HepG2 (cell line): ENCODE measurements around the gene HBD. TPM values are rescaled to one million over a fixed set of nuclear protein-coding genes. Genes with fewer than 3 reads are reported as not detected.

Experiments
- ATAC-seq: fragments of 200-7000 bp; cut with Tn5 transposase; 3 replicates; pipeline ENCODE4 v1.9.1; 2020; ENCODE audit warnings: mild to moderate bottlenecking, moderate library complexity
- BruUV-seq: library from RNA; stranded (reverse); fragments of 400-500 nt; replicated peaks from 2 replicates; lab custom pipeline; 2021; lab: Mats Ljungman, UMichigan
- CTCF ChIA-PET: fragments of 300-600 bp; formaldehyde crosslinking; extraction: SDS; loops from one replicate; lab custom pipeline; 2021; ENCODE audit warnings: low total read pairs, inconsistent platforms, low intra/inter-chr PET ratio; lab: Yijun Ruan, JAX
- POLR2A ChIA-PET: fragments of 350-600 bp; sonication (Branson Sonifier 250); formaldehyde crosslinking; loops from one replicate; lab custom pipeline; 2020; ENCODE audit warnings: antibody characterized with exemption, inconsistent platforms; lab: Yijun Ruan, JAX
- DNase-seq: peaks from one replicate; pipeline ENCODE4 v3.0.0-alpha.2; 2015; ENCODE audit warnings: low spot score
- FAIRE-seq: peaks from 3 replicates; lab custom pipeline; 2011; peaks lifted over from hg19 to GRCh38; lab: Jason Lieb, UNC
- H2AFZ ChIP-seq: one replicate; pipeline ENCODE4 v1.6.1; 2011; ENCODE audit warnings: low read length, inconsistent platforms
- H3K27ac ChIP-seq: fragments of 300-600 bp; 3 replicates; pipeline ENCODE4 v1.8.0; 2011; ENCODE audit warnings: mixed run types, mild to moderate bottlenecking, mixed read lengths, low read length, inconsistent platforms; ENCODE audit not compliant: insufficient read depth; ENCODE audit errors: extremely low read length
- H3K27me3 ChIP-seq, 2 experiments: fragments of 200-600 bp in 1 of 2; 2 replicates in 1 of 2; 3 replicates in 1 of 2; pipeline versions ENCODE4 v1.6.0 to v1.8.0; 2011; ENCODE audit warnings: low read length in 2 of 2, mild to moderate bottlenecking in 2 of 2, moderate library complexity in 2 of 2, inconsistent platforms in 1 of 2; ENCODE audit not compliant: insufficient read depth in 2 of 2, control insufficient read depth in 1 of 2
- H3K36me3 ChIP-seq, 2 experiments: fragments of 200-600 bp in 1 of 2; replicated peaks in 1 of 2; 2 replicates in 1 of 2; 3 replicates in 1 of 2; pipeline versions ENCODE4 v1.5.1 to v1.8.0; 2011; ENCODE audit warnings: low read length in 2 of 2, inconsistent platforms in 1 of 2; ENCODE audit not compliant: insufficient read depth in 2 of 2, control insufficient read depth in 1 of 2
- H3K4me1 ChIP-seq: 2 replicates; pipeline ENCODE4 v1.5.1; 2012; ENCODE audit warnings: low read length, inconsistent platforms; ENCODE audit not compliant: insufficient read depth
- H3K4me2 ChIP-seq: 2 replicates; pipeline ENCODE4 v1.6.0; 2011; ENCODE audit warnings: low read depth, low read length, inconsistent platforms
- H3K4me3 ChIP-seq, 3 experiments: fragments of 200-600 bp in 1 of 3; sonication (generic), shearing (Covaris generic) in 1 of 3; replicated peaks in 1 of 3; 2 replicates each; pipeline ENCODE4 v1.5.1; 2011 to 2016; ENCODE audit warnings: low read length in 3 of 3, inconsistent platforms in 2 of 3, low read depth in 2 of 3, mild to moderate bottlenecking in 2 of 3, control low read depth in 1 of 3, mixed read lengths in 1 of 3; ENCODE audit not compliant: insufficient read depth in 1 of 3
- H3K79me2 ChIP-seq: one replicate; pipeline ENCODE4 v1.6.1; 2011; ENCODE audit warnings: low read length, inconsistent platforms; ENCODE audit not compliant: insufficient read depth
- H3K9ac ChIP-seq: 2 replicates; pipeline ENCODE4 v1.6.0; 2011; ENCODE audit warnings: mild to moderate bottlenecking, low read depth, low read length, inconsistent platforms; ENCODE audit not compliant: insufficient read depth
- H3K9me3 ChIP-seq: 2 replicates; pipeline ENCODE4 v1.5.1; 2012; ENCODE audit warnings: mild to moderate bottlenecking, low read length
- H4K20me1 ChIP-seq: 2 replicates; pipeline ENCODE4 v1.6.0; 2011; ENCODE audit warnings: inconsistent platforms, mild to moderate bottlenecking, low read length, moderate library complexity; ENCODE audit not compliant: insufficient read depth
- AHDC1 ChIP-seq: sonication (generic); formaldehyde crosslinking; IDR thresholded peaks from 2 replicates; pipeline ENCODE4 v1.5.1; 2020; ENCODE audit warnings: mild to moderate bottlenecking, missing genetic modification reagents, borderline replicate concordance
- E2F5 ChIP-seq: sonication (generic); formaldehyde crosslinking; conservative IDR thresholded peaks from 2 replicates; pipeline ENCODE4 v1.4.0; 2020; ENCODE audit warnings: missing genetic modification reagents
- FOSL2 ChIP-seq: sonication (generic); formaldehyde crosslinking; IDR thresholded peaks from 2 replicates; pipeline ENCODE4 v1.4.0; 2020; ENCODE audit warnings: missing genetic modification reagents
- KMT2A ChIP-seq: sonication (generic); formaldehyde crosslinking; IDR thresholded peaks from 2 replicates; pipeline ENCODE4 v1.4.0; 2020; ENCODE audit warnings: missing genetic modification reagents
- MBD4 ChIP-seq: IDR thresholded peaks from 2 replicates; pipeline ENCODE4 v1.6.1; 2012; ENCODE audit warnings: low read length, inconsistent platforms, borderline replicate concordance
- ZBTB49 ChIP-seq: sonication (generic); formaldehyde crosslinking; IDR thresholded peaks from 2 replicates; pipeline ENCODE4 v1.4.0; 2020; ENCODE audit warnings: missing genetic modification reagents, borderline replicate concordance
- ZNF205 ChIP-seq: IDR thresholded peaks from 2 replicates; pipeline ENCODE4 v1.6.1; 2018; ENCODE audit warnings: missing biosample characterization, missing genetic modification reagents
- ZNF512B ChIP-seq: sonication (generic); formaldehyde crosslinking; IDR thresholded peaks from 2 replicates; pipeline ENCODE4 v1.5.1; 2020; ENCODE audit warnings: missing genetic modification reagents, mild to moderate bottlenecking, borderline replicate concordance
- ZNF792 ChIP-seq: IDR thresholded peaks from 2 replicates; pipeline ENCODE4 v1.6.1; 2016
- ZSCAN12 ChIP-seq: sonication (generic); formaldehyde crosslinking; IDR thresholded peaks from 2 replicates; pipeline ENCODE4 v1.9.0; 2021; ENCODE audit warnings: mild to moderate bottlenecking, missing genetic modification reagents
- WGBS: methylation state at CpG from one replicate; pipeline ENCODE4 v1.1.6; 2017; ENCODE audit warnings: low lambda C conversion rate; 5-methylcytosine and 5-hydroxymethylcytosine counted together
- in situ Hi-C: cut with HindIII; loops from 2 replicates; pipeline ENCODE4 v1.10.0; 2017; ENCODE audit warnings: low pct_unique_long_range_greater_than_20kb; ENCODE audit not compliant: extremely low pct_ligation_motif_present
- intact Hi-C: fragments of 100-400 bp; cut with micrococcal nuclease; formaldehyde crosslinking; loops from one replicate; pipeline ENCODE4 v1.10.0; 2022; ENCODE audit not compliant: unreplicated experiment
- polyA plus RNA-seq, 8 experiments: library from polyadenylated mRNA; depleted of rRNA in 3 of 8; stranded (reverse) in 7 of 8; unstranded in 1 of 8; fragments of >200 nt; fragmentation: Illumina TruSeq in 4 of 8; extraction: Trizol in 4 of 8; gene quantifications; 2 replicates each; pipeline versions ENCODE4 v1.2.1 to v1.2.3, GENCODE V29; 2011 to 2016; ENCODE audit warnings: low read depth in 4 of 8, missing spikeins in 1 of 8, mixed read lengths in 1 of 8; ENCODE audit not compliant: insufficient read depth in 1 of 8
- total RNA-seq, 5 experiments: library from RNA; depleted of rRNA; stranded (reverse); fragments of >200 nt; fragmentation: Illumina TruSeq; extraction: Trizol; gene quantifications; 2 replicates each; pipeline ENCODE4 v1.2.3, GENCODE V29; 2016; ENCODE audit warnings: low read depth in 1 of 5

HBD gene
- total and polyA plus RNA-seq, 2 of the 13 experiments (the other 11 are each of a cell fraction or from before 2014, with no cell fraction given): not detected

GRCh38 chr11:5275369-5276110 is 41.3 kb upstream of the HBD start (continued):
- TF ChIP-seq AHDC1 (no peak), KMT2A (CRISPR knock-in tag) (no peak)

GRCh38 chr11:5274395-5274794 is 40.1 kb upstream of the HBD start:
- FAIRE-seq: no peak
- H2AFZ ChIP-seq: no peak overlapping the region
- no peak for ATAC-seq
- in situ Hi-C loops (no loop called here), intact Hi-C loops (no loop called here)
- 3% methylated on average over 5 of the region's 5 CpGs for WGBS
- no peaks in the 10 kb centered on the region for H3K9me3 ChIP-seq
- H3K27ac ChIP-seq: no peak overlapping the region
- H3K4me3 ChIP-seq: no peak overlapping the region
- H3K4me1 ChIP-seq: no peaks in the 10 kb centered on the region
- H4K20me1 ChIP-seq: no peaks in the 10 kb centered on the region
- ChIA-PET POLR2A (no interaction called here), CTCF (no interaction called here)
- no TSS peak for BruUV-seq
- no peaks in the 10 kb centered on the region for H3K27me3 ChIP-seq
- H3K4me2 ChIP-seq: no peak overlapping the region
- no peak overlapping the region for H3K9ac ChIP-seq
- no peaks in the 10 kb centered on the region for H3K36me3 ChIP-seq
- H3K79me2 ChIP-seq: no peaks in the 10 kb centered on the region
- no peak for DNase-seq
- TF ChIP-seq FOSL2 (CRISPR knock-in tag) (no peak), E2F5 (CRISPR knock-in tag) (no peak), ZNF205 (CRISPR knock-in tag) (no peak), ZNF512B (no peak), ZNF792 (CRISPR knock-in tag) (no peak), MBD4 (no peak), ZBTB49 (no peak), ZSCAN12 (CRISPR knock-in tag) (no peak)
